Ascending aorta (tissue), 2 donors: Measurements from ENCODE around the gene SHISA9. TPM values are rescaled to one million over a fixed set of nuclear protein-coding genes. Genes with fewer than 3 reads are reported as not detected.

ENCODE experiments used
- DNase-seq, 2 donors: peaks; one replicate each; pipeline ENCODE4 v3.0.0-alpha.2; 2019; ENCODE audit warnings: low spot score in 2 of 2
- H3K27ac ChIP-seq, 2 donors: fragments of 200-600 bp; sonication (generic); one replicate each; pipeline ENCODE4 v1.5.1; 2016 to 2017; ENCODE audit warnings: mild to moderate bottlenecking in 1 of 2
- H3K27me3 ChIP-seq: fragments of 200-600 bp; sonication (generic); one replicate; pipeline ENCODE4 v1.5.1; 2017
- H3K36me3 ChIP-seq, 2 donors: fragments of 200-600 bp; sonication (generic); one replicate each; pipeline ENCODE4 v1.5.1; 2016
- H3K4me1 ChIP-seq, 2 donors: fragments of 200-600 bp; sonication (generic); one replicate each; pipeline ENCODE4 v1.5.1; 2016 to 2017; ENCODE audit warnings: mild to moderate bottlenecking in 1 of 2
- H3K4me3 ChIP-seq, 2 donors: fragments of 200-600 bp; sonication (generic); one replicate each; pipeline ENCODE4 v1.5.1; 2016 to 2017; ENCODE audit warnings: mild to moderate bottlenecking in 1 of 2
- H3K9me3 ChIP-seq, 2 donors: fragments of 200-600 bp; sonication (generic); one replicate each; pipeline ENCODE4 v1.5.1; 2016
- CTCF ChIP-seq, 3 experiments: fragments of 200-600 bp in 2 of 3; fragments of 450-650 bp in 1 of 3; sonication (generic) in 2 of 3; IDR thresholded peaks; one replicate each; pipeline ENCODE4 v1.5.1; 2016 to 2019; ENCODE audit warnings: antibody characterized with exemption in 3 of 3, mild to moderate bottlenecking in 1 of 3, moderate library complexity in 1 of 3
- intact Hi-C: fragments of 100-400 bp; cut with DNase I; formaldehyde crosslinking; loops from one replicate; pipeline ENCODE4 v1.15.1; 2023
- total RNA-seq: library from RNA; depleted of rRNA; stranded (reverse); fragments of >200 nt; gene quantifications from one replicate; pipeline ENCODE4 v1.1.0, GENCODE V29; 2016

SHISA9 gene
- total RNA-seq, 1 donor from 2014 or later: 8.9 TPM

GRCh38 chr16:13095061-13095460, 193.7 kb downstream of the SHISA9 start:
- H3K27me3 ChIP-seq: no peaks in the 10 kb centered on the region
- no peaks in the 10 kb centered on the region for H3K4me1 ChIP-seq
- H3K4me3 ChIP-seq: no peak overlapping the region
- H3K27ac ChIP-seq: no peak overlapping the region
- peaks cover 4 to 10% of the 10 kb centered on the region in 2 donors for H3K9me3 ChIP-seq
- intact Hi-C loops: no loop called here
- TF ChIP-seq CTCF (IDR thresholded peaks at IDR 0.05): no peak
- DNase-seq: no peak
- no peaks in the 10 kb centered on the region for H3K36me3 ChIP-seq

- no peak for TF ChIP-seq CTCF (IDR thresholded peaks at IDR 0.05)
- intact Hi-C loops: no loop called here
- H3K27ac ChIP-seq: no peak overlapping the region
These were observed 197.1 kb downstream of the SHISA9 start for GRCh38 chr16:13098536-13098935.

GRCh38 chr16:13099822-13100221, 198.4 kb downstream of the SHISA9 start:
- Histone ChIP-seq H3K27me3 (no peaks in the 10 kb centered on the region), H3K4me1 (no peaks in the 10 kb centered on the region), H3K9me3 (no peaks in the 10 kb centered on the region), H3K4me3 (no peak overlapping the region), H3K36me3 (no peaks in the 10 kb centered on the region), H3K27ac (no peak overlapping the region)
- no peak for DNase-seq
- TF ChIP-seq CTCF (IDR thresholded peaks at IDR 0.05): no peak
- intact Hi-C loops: no loop called here

More at GRCh38 chr16:13098536-13098935, 197.1 kb downstream of the SHISA9 start:
- Histone ChIP-seq H3K36me3 (no peaks in the 10 kb centered on the region), H3K27me3 (no peaks in the 10 kb centered on the region), H3K9me3 (no peaks in the 10 kb centered on the region), H3K4me1 (no peaks in the 10 kb centered on the region), H3K4me3 (no peak overlapping the region)
- DNase-seq: no peak

GRCh38 chr16:13100970-13101369, 199.6 kb downstream of the SHISA9 start:
- no peaks in the 10 kb centered on the region for H3K36me3 ChIP-seq
- TF ChIP-seq CTCF (IDR thresholded peaks at IDR 0.05): no peak
- H3K4me1 ChIP-seq: no peaks in the 10 kb centered on the region
- no peaks in the 10 kb centered on the region for H3K9me3 ChIP-seq
- H3K27me3 ChIP-seq: no peaks in the 10 kb centered on the region
- no peak overlapping the region for H3K4me3 ChIP-seq
- DNase-seq: no peak
- no peak overlapping the region for H3K27ac ChIP-seq
- intact Hi-C loops: no loop called here

GRCh38 chr16:13101828-13102227, 200.4 kb downstream of the SHISA9 start:
- no peak for DNase-seq
- H3K36me3 ChIP-seq: no peaks in the 10 kb centered on the region
- no peaks in the 10 kb centered on the region for H3K27me3 ChIP-seq
- no peak overlapping the region for H3K27ac ChIP-seq
- H3K9me3 ChIP-seq: no peaks in the 10 kb centered on the region
- TF ChIP-seq CTCF (IDR thresholded peaks at IDR 0.05): no peak
- H3K4me3 ChIP-seq: no peak overlapping the region
- no peaks in the 10 kb centered on the region for H3K4me1 ChIP-seq
- intact Hi-C loops: no loop called here

GRCh38 chr16:13102401-13102800, 201.0 kb downstream of the SHISA9 start:
- H3K27me3 ChIP-seq: no peaks in the 10 kb centered on the region
- no peak for DNase-seq
- no peaks in the 10 kb centered on the region for H3K4me1 ChIP-seq
- TF ChIP-seq CTCF (IDR thresholded peaks at IDR 0.05): no peak
- intact Hi-C loops: no loop called here
- no peaks in the 10 kb centered on the region for H3K36me3 ChIP-seq
- no peak overlapping the region for H3K4me3 ChIP-seq
- H3K9me3 ChIP-seq: no peaks in the 10 kb centered on the region
- H3K27ac ChIP-seq: no peak overlapping the region
